GM23338 (cell line): Measurements from ENCODE around the gene ATF6. TPM values are rescaled to one million over a fixed set of nuclear protein-coding genes. Genes with fewer than 3 reads are reported as not detected.

Experiments used
- ATAC-seq: fragments of 200-7000 bp; cut with Tn5 transposase; 3 replicates; pipeline ENCODE4 v1.9.1; 2020
- DNase-seq: peaks from one replicate; pipeline ENCODE4 v3.0.0-alpha.2; 2015; ENCODE audit warnings: low spot score
- H2AFZ ChIP-seq: fragments of 200-600 bp; sonication (generic); 2 replicates; pipeline ENCODE4 v1.8.0; 2016; ENCODE audit warnings: antibody characterized with exemption, mild to moderate bottlenecking, moderate library complexity
- H3F3A ChIP-seq: fragments of 200-600 bp; sonication (generic); replicated peaks from 2 replicates; pipeline ENCODE4 v1.8.0; 2017; ENCODE audit warnings: antibody characterized with exemption, mixed run types, low read depth
- H3K27ac ChIP-seq: fragments of 200-600 bp; sonication (generic); 2 replicates; pipeline ENCODE4 v1.6.1; 2016; ENCODE audit warnings: low read depth
- H3K27me3 ChIP-seq: fragments of 200-600 bp; sonication (generic); 2 replicates; pipeline ENCODE4 v1.8.0; 2016; ENCODE audit warnings: mild to moderate bottlenecking, mixed run types, moderate library complexity; ENCODE audit not compliant: insufficient read depth
- H3K36me3 ChIP-seq: fragments of 200-600 bp; sonication (generic); 2 replicates; pipeline ENCODE4 v1.8.0; 2016; ENCODE audit warnings: mild to moderate bottlenecking; ENCODE audit not compliant: insufficient read depth
- H3K4me1 ChIP-seq: fragments of 200-600 bp; sonication (generic); 2 replicates; pipeline ENCODE4 v1.8.0; 2016; ENCODE audit warnings: mild to moderate bottlenecking, moderate library complexity; ENCODE audit not compliant: insufficient read depth
- H3K4me2 ChIP-seq: fragments of 200-600 bp; sonication (generic); 2 replicates; pipeline ENCODE4 v1.7.1; 2017; ENCODE audit warnings: mixed run types
- H3K4me3 ChIP-seq: fragments of 200-600 bp; sonication (generic); 2 replicates; pipeline ENCODE4 v1.6.1; 2016; ENCODE audit warnings: mixed run types
- H3K79me2 ChIP-seq: fragments of 200-600 bp; sonication (generic); replicated peaks from 2 replicates; pipeline ENCODE4 v1.8.0; 2017; ENCODE audit warnings: mild to moderate bottlenecking; ENCODE audit not compliant: insufficient read depth
- H3K9me2 ChIP-seq: fragments of 200-600 bp; sonication (generic); 2 replicates; pipeline ENCODE4 v1.8.0; 2017; ENCODE audit not compliant: insufficient read depth
- H4K20me1 ChIP-seq: fragments of 200-600 bp; sonication (generic); replicated peaks from 2 replicates; pipeline ENCODE4 v1.8.0; 2017; ENCODE audit warnings: mild to moderate bottlenecking; ENCODE audit not compliant: insufficient read depth
- H3K27ac Mint-ChIP-seq: 2 replicates; pipeline ENCODE4 v1.8.0; 2020; ENCODE audit warnings: inconsistent platforms, mild to moderate bottlenecking, moderate library complexity, mixed read lengths
- H3K27me3 Mint-ChIP-seq: 3 replicates; pipeline ENCODE4 v1.8.0; 2022; ENCODE audit warnings: low read depth, mild to moderate bottlenecking, moderate library complexity, mixed read lengths, inconsistent platforms; ENCODE audit not compliant: insufficient read depth, poor library complexity
- H3K36me3 Mint-ChIP-seq: 3 replicates; pipeline ENCODE4 v1.8.0; 2021; ENCODE audit warnings: low read depth, mild to moderate bottlenecking, inconsistent platforms, moderate library complexity, mixed read lengths
- H3K4me1 Mint-ChIP-seq: 3 replicates; pipeline ENCODE4 v1.8.0; 2020; ENCODE audit warnings: mild to moderate bottlenecking, inconsistent platforms, mixed read lengths
- H3K4me3 Mint-ChIP-seq: 3 replicates; pipeline ENCODE4 v1.8.0; 2021; ENCODE audit warnings: moderate library complexity, mild to moderate bottlenecking, inconsistent platforms, mixed read lengths
- H3K9me3 Mint-ChIP-seq: 3 replicates; pipeline ENCODE4 v1.8.0; 2020; ENCODE audit warnings: moderate library complexity, mild to moderate bottlenecking, inconsistent platforms, mixed read lengths
- CREB1 ChIP-seq: fragments of 250-450 bp; sonication (Bioruptor Pico); IDR thresholded peaks from 2 replicates; pipeline ENCODE4 v1.5.0; 2020; ENCODE audit warnings: low read depth, mild to moderate bottlenecking, moderate library complexity
- CTCF ChIP-seq, 2 experiments: fragments of 200-600 bp in 1 of 2; sonication (generic) in 1 of 2; conservative IDR thresholded peaks; 2 replicates each; pipeline versions ENCODE4 v1.5.1 to v1.6.1; 2016 to 2017; ENCODE audit warnings: antibody characterized with exemption in 2 of 2, low read depth in 2 of 2, mild to moderate bottlenecking in 2 of 2, moderate library complexity in 1 of 2
- ETS1 ChIP-seq: IDR thresholded peaks from 2 replicates; pipeline ENCODE4 v1.6.1; 2016; ENCODE audit warnings: antibody characterized with exemption
- EZH2 ChIP-seq: fragments of 200-600 bp; sonication (generic); IDR thresholded peaks from one replicate; pipeline ENCODE4 v1.8.0; 2017; ENCODE audit warnings: antibody characterized with exemption, mild to moderate bottlenecking, low read depth; ENCODE audit not compliant: unreplicated experiment
- EZH2phosphoT487 ChIP-seq: fragments of 200-600 bp; sonication (generic); IDR thresholded peaks from one replicate; pipeline ENCODE4 v1.8.1; 2018; ENCODE audit warnings: antibody characterized with exemption; ENCODE audit not compliant: unreplicated experiment
- JUNB ChIP-seq: IDR thresholded peaks from one replicate; pipeline ENCODE4 v1.6.1; 2016; ENCODE audit warnings: antibody characterized with exemption; ENCODE audit not compliant: unreplicated experiment
- NANOG ChIP-seq: IDR thresholded peaks from 2 replicates; pipeline ENCODE4 v1.6.1; 2016; ENCODE audit warnings: antibody characterized with exemption, borderline replicate concordance
- POLR2AphosphoS5 ChIP-seq: IDR thresholded peaks from 2 replicates; pipeline ENCODE4 v1.6.1; 2016; ENCODE audit warnings: antibody characterized with exemption, low read depth
- STAT1 ChIP-seq: IDR thresholded peaks from one replicate; pipeline ENCODE4 v1.6.1; 2016; ENCODE audit warnings: antibody characterized with exemption; ENCODE audit not compliant: unreplicated experiment
- ZNF114 ChIP-seq: fragments of 250-450 bp; sonication (Bioruptor Pico); IDR thresholded peaks from 2 replicates; pipeline ENCODE4 v1.5.0; 2020; ENCODE audit warnings: mild to moderate bottlenecking, moderate library complexity
- ZNF331 ChIP-seq: fragments of 250-450 bp; sonication (Bioruptor Pico); IDR thresholded peaks from 2 replicates; pipeline ENCODE4 v1.5.0; 2020; ENCODE audit warnings: low read depth, mild to moderate bottlenecking, moderate library complexity
- polyA plus RNA-seq: library from polyadenylated mRNA; unstranded; fragments of >200 nt; fragmentation: Nextera tagmentation; extraction: Ambion mirVana; gene quantifications from 2 replicates; pipeline ENCODE4 v1.2.1, GENCODE V29; 2016
- total RNA-seq: library from RNA; depleted of rRNA; stranded (reverse); fragments of >200 nt; shearing (Covaris generic); gene quantifications from 2 replicates; pipeline ENCODE4 v1.2.3, GENCODE V29; 2014
- TF ChIP-seq, protein P1 (sequence below): fragments of 250-450 bp; sonication (Bioruptor Pico); IDR thresholded peaks from 2 replicates; pipeline ENCODE4 v1.5.0; 2020; ENCODE audit warnings: mild to moderate bottlenecking, moderate library complexity
- TF ChIP-seq, protein P2 (sequence below): IDR thresholded peaks from one replicate; pipeline ENCODE4 v1.6.1; 2018; ENCODE audit warnings: antibody characterized with exemption; ENCODE audit not compliant: unreplicated experiment

The ATF6 gene
- total and polyA plus RNA-seq, 2 experiments from 2014 or later, result 5.0 to 13.5 TPM

GRCh38 chr1:161782886-161783285 is 16.8 kb downstream of the ATF6 start:
- TF ChIP-seq ETS1 (no peak), ZNF114 (CRISPR knock-in tag) (no peak), CREB1 (CRISPR knock-in tag) (no peak), POLR2AphosphoS5 (no peak), JUNB (no peak), CTCF (conservative IDR thresholded peaks at IDR 0.05; ENCODE audit: low read depth in 2 of 2) (no peak), STAT1 (no peak), EZH2phosphoT487 (no peak), EZH2 (no peak), ZNF331 (CRISPR knock-in tag) (no peak), NANOG (no peak)
- TF ChIP-seq, protein P1, sequence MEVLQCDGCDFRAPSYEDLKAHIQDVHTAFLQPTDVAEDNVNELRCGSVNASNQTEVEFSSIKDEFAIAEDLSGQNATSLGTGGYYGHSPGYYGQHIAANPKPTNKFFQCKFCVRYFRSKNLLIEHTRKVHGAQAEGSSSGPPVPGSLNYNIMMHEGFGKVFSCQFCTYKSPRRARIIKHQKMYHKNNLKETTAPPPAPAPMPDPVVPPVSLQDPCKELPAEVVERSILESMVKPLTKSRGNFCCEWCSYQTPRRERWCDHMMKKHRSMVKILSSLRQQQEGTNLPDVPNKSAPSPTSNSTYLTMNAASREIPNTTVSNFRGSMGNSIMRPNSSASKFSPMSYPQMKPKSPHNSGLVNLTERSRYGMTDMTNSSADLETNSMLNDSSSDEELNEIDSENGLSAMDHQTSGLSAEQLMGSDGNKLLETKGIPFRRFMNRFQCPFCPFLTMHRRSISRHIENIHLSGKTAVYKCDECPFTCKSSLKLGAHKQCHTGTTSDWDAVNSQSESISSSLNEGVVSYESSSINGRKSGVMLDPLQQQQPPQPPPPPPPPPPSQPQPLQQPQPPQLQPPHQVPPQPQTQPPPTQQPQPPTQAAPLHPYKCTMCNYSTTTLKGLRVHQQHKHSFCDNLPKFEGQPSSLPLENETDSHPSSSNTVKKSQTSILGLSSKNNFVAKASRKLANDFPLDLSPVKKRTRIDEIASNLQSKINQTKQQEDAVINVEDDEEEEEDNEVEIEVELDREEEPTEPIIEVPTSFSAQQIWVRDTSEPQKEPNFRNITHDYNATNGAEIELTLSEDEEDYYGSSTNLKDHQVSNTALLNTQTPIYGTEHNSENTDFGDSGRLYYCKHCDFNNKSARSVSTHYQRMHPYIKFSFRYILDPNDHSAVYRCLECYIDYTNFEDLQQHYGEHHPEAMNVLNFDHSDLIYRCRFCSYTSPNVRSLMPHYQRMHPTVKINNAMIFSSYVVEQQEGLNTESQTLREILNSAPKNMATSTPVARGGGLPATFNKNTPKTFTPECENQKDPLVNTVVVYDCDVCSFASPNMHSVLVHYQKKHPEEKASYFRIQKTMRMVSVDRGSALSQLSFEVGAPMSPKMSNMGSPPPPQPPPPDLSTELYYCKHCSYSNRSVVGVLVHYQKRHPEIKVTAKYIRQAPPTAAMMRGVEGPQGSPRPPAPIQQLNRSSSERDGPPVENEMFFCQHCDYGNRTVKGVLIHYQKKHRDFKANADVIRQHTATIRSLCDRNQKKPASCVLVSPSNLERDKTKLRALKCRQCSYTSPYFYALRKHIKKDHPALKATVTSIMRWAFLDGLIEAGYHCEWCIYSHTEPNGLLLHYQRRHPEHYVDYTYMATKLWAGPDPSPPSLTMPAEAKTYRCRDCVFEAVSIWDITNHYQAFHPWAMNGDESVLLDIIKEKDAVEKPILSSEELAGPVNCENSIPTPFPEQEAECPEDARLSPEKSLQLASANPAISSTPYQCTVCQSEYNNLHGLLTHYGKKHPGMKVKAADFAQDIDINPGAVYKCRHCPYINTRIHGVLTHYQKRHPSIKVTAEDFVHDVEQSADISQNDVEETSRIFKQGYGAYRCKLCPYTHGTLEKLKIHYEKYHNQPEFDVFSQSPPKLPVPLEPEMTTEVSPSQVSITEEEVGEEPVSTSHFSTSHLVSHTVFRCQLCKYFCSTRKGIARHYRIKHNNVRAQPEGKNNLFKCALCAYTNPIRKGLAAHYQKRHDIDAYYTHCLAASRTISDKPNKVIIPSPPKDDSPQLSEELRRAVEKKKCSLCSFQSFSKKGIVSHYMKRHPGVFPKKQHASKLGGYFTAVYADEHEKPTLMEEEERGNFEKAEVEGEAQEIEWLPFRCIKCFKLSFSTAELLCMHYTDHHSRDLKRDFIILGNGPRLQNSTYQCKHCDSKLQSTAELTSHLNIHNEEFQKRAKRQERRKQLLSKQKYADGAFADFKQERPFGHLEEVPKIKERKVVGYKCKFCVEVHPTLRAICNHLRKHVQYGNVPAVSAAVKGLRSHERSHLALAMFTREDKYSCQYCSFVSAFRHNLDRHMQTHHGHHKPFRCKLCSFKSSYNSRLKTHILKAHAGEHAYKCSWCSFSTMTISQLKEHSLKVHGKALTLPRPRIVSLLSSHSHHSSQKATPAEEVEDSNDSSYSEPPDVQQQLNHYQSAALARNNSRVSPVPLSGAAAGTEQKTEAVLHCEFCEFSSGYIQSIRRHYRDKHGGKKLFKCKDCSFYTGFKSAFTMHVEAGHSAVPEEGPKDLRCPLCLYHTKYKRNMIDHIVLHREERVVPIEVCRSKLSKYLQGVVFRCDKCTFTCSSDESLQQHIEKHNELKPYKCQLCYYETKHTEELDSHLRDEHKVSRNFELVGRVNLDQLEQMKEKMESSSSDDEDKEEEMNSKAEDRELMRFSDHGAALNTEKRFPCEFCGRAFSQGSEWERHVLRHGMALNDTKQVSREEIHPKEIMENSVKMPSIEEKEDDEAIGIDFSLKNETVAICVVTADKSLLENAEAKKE (CRISPR knock-in tag), result no peak
- TF ChIP-seq, protein P2, sequence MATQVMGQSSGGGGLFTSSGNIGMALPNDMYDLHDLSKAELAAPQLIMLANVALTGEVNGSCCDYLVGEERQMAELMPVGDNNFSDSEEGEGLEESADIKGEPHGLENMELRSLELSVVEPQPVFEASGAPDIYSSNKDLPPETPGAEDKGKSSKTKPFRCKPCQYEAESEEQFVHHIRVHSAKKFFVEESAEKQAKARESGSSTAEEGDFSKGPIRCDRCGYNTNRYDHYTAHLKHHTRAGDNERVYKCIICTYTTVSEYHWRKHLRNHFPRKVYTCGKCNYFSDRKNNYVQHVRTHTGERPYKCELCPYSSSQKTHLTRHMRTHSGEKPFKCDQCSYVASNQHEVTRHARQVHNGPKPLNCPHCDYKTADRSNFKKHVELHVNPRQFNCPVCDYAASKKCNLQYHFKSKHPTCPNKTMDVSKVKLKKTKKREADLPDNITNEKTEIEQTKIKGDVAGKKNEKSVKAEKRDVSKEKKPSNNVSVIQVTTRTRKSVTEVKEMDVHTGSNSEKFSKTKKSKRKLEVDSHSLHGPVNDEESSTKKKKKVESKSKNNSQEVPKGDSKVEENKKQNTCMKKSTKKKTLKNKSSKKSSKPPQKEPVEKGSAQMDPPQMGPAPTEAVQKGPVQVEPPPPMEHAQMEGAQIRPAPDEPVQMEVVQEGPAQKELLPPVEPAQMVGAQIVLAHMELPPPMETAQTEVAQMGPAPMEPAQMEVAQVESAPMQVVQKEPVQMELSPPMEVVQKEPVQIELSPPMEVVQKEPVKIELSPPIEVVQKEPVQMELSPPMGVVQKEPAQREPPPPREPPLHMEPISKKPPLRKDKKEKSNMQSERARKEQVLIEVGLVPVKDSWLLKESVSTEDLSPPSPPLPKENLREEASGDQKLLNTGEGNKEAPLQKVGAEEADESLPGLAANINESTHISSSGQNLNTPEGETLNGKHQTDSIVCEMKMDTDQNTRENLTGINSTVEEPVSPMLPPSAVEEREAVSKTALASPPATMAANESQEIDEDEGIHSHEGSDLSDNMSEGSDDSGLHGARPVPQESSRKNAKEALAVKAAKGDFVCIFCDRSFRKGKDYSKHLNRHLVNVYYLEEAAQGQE, result no peak
- Histone ChIP-seq H3K27ac (no peak overlapping the region), H3K27me3 (no peaks in the 10 kb centered on the region), H3F3A (no peaks in the 10 kb centered on the region), H3K4me2 (no peak overlapping the region), H2AFZ (no peak overlapping the region), H3K9me2 (no peaks in the 10 kb centered on the region), H3K4me1 (no peaks in the 10 kb centered on the region), H3K79me2 (no peaks in the 10 kb centered on the region), H4K20me1 (0 out of 2 replicates have a peak, but pooled peaks cover 3% of the 10 kb centered on the region), H3K4me3 (no peak overlapping the region), H3K36me3 (no peaks in the 10 kb centered on the region)
- H3K9me3 Mint-ChIP-seq, result no peaks in the 10 kb centered on the region
- H3K4me3 Mint-ChIP-seq, result no peak overlapping the region
- no peaks in the 10 kb centered on the region for H3K36me3 Mint-ChIP-seq
- H3K27me3 Mint-ChIP-seq, result no peaks in the 10 kb centered on the region
- no peak for DNase-seq
- H3K4me1 Mint-ChIP-seq, result no peaks in the 10 kb centered on the region
- ATAC-seq, result no peak
- H3K27ac Mint-ChIP-seq, result no peak overlapping the region
